Left cardiac atrium (tissue), 4 donors: ENCODE data around the gene RPS8. TPM values are rescaled to one million over a fixed set of nuclear protein-coding genes. Genes with fewer than 3 reads are reported as not detected.
"Not testable (repeated sequence)": the region's sequence is repeated elsewhere in the genome, so short reads cannot be mapped to it uniquely, and the experiment has no call there.

Source experiments
- ATAC-seq, 2 donors: fragments of 200-7000 bp; cut with Tn5 transposase; one replicate each; pipeline ENCODE4 v1.9.1; 2020; ENCODE audit warnings: mild to moderate bottlenecking in 2 of 2, moderate library complexity in 2 of 2
- DNase-seq: peaks from one replicate; pipeline ENCODE4 v3.0.0-alpha.2; 2020
- intact Hi-C, 2 donors: fragments of 100-400 bp; cut with DNase I; formaldehyde crosslinking; loops; one replicate each; pipeline versions ENCODE4 v1.14.1 to v1.15.1; 2022 to 2023
- long read RNA-seq: library from polyadenylated mRNA; unstranded; transcript quantifications from one replicate; pipeline ENCODE4 v2.0.0, GENCODE V29; 2021
- total RNA-seq, 2 donors: library from RNA; stranded (reverse); fragmentation: NEBNext Ultra II Directional; extraction: Animal tissue kit (Norgen Biotek cat#: 25700); gene quantifications; one replicate each; pipeline ENCODE4 v1.2.1, GENCODE V29; 2021
- donor health status: DM: no; HTN: yes; CAD: no.
- donor health status: DM: no; HTN: yes; CAD: no; lungs with severe emphysema.
- donor health status: DM: yes; HTN: yes; CAD: no.
- donor health status: Dilated cardiomyopathy.

Gene RPS8
- total RNA-seq = 100 to 1,000 TPM; 950 to 999 TPM
- long read RNA-seq, transcript RPS8-202 (6 exons, 881 nt) = major isoform, 23 of 36 reads
- long read RNA-seq, partial matches to known transcripts = 9 of 36 reads
- long read RNA-seq, other reads (novel, unspliced or antisense) = 1 of 36 reads

DNA sequence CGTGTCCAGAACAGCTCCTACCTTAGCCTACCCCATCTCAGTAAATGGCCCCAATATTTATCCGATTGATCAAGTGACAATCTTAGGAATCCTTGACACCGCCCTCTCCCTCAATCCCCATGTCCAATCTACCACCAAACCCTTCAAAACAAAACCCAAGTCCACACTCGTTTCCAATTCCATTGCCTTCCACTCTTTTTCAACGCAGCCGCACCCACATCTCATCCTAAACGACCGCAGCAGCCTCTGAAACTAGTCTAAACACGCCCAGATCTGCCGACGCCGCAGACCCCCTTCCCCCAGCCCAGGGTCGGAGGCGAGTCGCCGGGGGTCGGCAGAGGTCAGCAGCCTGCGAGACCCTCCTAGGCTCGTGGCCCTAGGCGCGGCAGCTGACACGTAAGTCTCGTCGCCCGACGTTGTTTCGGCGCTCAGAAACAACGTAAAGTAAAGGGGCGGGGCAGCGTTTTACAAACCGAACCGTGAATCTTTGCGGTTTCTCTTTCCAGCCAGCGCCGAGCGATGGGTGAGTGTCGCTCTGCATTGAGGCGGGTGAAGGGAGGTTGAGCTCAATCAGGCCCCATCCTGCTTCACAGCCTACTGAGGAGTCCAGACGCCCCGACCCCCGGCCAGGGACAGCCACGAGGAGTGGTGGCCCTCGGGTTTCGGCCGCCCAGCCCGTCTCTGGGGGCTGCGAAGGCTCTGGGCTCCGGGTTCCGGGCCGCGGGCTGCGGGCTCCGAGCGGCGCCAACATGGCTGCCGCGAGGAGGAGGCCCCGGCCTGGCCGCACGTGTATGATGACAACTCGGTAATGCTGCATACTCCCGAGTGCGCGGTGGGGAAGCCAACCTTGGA is at the start of gene RPS8:
Gene RPS8 (plus strand): TSS at position 463 of the 852 bp plus-strand sequence. CDS start 57 bp downstream, at position 520.
- intact Hi-C loops = no loop called here
- DNase-seq = peak; percentile 94
- ATAC-seq = peak; percentile 92 to 94

DNA sequence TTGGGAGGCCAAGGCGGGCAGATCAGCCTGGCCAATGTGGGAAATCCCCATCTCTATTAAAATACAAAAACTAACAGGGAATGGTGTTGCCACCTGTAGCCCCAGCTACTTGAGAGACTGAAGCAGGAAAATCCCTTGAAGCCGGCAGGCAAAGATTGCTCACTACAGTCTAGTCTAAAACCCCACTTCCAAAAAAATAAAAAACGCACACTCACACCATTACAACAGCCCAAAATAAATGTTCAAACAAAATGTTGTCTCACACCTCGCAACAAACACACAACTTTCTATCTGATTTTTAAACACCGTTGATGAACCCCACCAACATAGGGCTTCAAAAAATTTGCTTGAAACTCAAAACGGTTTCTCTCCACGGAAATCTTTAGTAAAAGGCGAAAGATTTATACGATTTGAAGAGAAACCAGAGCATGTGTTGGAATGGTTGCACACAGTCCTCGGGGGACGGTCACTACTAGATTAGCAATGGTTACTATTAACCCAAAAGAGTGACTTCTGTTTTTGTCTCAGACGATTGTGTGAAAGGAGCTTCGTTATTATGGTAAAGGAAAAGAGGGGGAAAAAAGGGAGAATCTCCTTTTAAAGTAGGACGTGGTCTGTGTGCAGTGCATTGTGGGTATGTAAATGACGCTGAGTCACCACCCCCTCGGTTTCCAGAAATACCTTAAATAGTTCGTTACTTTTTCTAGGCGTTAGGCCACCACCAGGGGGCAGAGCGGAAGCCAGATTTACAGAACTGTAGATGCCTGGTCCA is 44.4 kb upstream of the RPS8 start, which contains the start of gene RNU5D-1:
Gene RNU5D-1 (minus strand): TSS at position 430 of the 772 bp plus-strand sequence.
- peak; percentile 95 for DNase-seq
- intact Hi-C loops = no loop called here
- ATAC-seq = peak; percentile 86 to 89

DNA sequence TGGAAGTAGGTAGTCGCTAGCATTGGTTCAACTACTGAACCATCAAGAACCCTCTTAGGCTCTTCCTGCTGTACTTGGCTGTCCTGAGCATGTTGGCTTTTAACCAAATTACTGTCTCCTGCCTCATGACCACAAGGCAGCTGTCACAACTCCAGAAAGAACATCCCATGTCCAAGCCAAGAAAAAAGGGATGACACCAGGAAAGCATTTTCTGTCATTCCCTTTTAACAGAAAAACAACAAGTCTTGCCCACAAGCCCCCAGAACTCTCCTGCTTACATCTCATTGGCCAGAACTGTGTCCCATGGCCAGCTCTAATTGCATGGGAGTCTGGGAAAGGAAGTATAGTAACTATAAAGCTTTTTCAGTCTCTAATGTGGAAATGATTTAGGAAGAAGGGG is 42.0 kb upstream of the RPS8 start:
- DNase-seq = no peak
- intact Hi-C loops = no loop called here
- peak in 1 of 2 donors; percentile 35 for ATAC-seq

DNA sequence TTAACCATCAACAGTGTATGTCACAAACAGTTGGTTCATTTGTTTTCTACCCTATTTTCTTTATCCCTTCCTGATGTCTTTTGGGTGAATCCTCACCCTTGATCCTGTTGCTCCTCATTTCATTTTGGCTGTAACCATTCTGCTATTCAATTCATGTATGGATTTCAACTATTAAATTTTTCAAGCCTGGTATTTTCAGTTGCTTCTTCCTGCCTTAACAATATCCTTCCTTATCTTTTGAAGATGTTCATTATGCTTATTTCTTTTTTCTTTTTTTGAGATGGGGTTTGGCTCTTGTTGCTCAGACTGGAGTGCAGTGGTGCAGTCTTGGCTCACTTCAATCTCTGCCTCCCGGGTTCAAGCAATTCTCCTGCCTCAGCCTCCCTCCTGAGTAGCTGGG is 41.6 kb upstream of the RPS8 start:
- no peak for DNase-seq
- ATAC-seq = no peak
- intact Hi-C loops = no loop called here

DNA sequence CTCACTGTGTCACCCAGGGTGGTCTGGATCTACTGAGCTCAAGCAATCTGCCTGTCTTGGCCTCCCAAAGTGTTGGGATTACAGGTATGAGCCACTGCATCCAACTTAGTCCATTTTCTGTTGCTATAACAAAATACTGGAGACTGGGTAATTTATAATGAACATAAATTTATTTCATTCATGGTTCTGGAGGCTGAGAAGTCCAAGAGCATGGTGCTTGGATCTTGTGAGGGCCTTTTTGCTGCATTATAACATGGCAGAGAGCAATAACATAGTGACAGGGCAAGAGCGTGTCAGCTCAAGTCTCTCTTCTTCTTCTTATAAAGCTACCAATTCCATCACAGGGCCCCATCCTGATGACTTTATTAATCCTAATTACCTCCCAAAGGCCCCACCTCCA is 39.3 kb upstream of the RPS8 start:
- intact Hi-C loops = no loop called here
- ATAC-seq = no peak
- DNase-seq = no peak

DNA sequence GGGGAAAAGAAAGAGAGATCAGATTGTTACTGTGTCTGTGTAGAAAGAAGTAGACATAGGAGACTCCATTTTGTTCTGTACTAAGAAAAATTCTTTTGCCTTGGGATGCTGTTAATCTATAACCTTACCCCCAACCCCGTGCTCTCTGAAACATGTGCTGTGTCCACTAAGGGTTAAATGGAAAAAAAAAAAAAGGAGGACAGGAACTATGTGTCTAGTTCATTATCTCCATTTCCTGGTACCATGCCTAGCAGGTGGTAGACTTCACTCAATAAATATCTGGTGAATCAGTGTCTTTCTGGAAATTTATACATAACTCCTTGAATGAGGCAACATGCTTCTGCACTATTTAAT is 36.4 kb upstream of the RPS8 start:
- intact Hi-C loops, ATAC-seq, DNase-seq: not testable (repeated sequence)

DNA sequence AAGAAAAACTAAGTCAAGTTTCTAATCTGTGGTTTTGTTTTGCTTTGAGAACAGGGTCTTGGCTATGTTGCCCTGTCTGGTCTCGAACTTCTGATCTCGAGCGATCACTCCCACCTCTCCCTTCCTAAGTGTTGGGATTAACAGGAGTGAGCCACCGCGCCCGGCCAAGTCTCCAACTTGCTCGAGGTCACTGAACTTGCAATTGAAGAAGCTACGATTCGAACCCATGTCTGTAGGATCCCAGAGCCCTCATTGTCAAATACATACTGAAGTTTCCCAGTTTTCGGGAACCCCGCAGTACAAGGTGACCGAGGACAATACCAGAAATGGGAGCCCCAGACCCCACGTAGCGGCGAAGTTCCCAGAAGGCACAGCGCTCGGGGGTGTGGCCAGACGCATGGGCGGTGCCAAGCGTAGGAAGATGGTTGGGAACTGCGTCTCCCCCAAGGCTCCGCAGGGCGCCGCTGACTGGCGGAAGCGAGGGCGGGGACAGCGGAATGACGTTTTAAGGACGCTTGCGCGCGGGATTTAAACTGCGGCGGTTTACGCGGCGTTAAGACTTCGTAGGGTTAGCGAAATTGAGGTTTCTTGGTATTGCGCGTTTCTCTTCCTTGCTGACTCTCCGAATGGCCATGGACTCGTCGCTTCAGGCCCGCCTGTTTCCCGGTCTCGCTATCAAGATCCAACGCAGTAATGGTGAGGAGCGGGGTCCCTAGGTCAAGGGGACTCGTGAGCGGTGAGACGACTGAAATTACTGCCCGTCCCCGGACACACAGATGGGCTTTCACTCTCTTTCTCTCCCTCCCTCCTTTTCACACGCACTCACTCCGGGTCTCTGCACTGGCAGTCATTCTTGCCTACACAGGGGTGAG is 35.8 kb upstream of the RPS8 start, which contains the start of gene KIF2C:
Gene KIF2C (plus strand): TSS at position 531 of the 872 bp plus-strand sequence. CDS start 96 bp downstream, at position 627.
- ATAC-seq = peak; percentile 100
- intact Hi-C loops = no loop called here
- peak; percentile 97 for DNase-seq

DNA sequence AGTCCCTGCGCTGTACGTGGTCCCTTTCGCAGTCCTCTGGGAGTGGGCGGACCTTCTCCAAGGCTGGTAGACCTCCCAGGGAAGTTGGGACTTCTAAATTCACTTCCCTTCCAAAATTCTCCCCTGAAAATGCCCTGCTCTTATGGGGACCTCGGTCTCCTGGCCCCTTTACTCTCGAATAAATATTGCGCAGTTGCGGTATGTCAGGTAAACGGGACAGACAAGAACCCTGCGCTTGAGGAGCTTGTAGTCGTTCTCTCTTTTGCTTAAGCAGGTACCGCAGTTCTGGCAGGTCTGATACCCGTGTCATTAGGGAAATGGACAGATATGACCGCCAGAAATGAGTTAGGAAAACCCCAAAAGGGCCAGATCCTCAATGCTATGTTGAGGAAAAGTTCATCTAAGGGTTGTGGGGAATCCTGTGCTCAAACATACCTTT is 35.1 kb upstream of the RPS8 start:
- ATAC-seq = no peak
- no peak for DNase-seq
- intact Hi-C loops = no loop called here

DNA sequence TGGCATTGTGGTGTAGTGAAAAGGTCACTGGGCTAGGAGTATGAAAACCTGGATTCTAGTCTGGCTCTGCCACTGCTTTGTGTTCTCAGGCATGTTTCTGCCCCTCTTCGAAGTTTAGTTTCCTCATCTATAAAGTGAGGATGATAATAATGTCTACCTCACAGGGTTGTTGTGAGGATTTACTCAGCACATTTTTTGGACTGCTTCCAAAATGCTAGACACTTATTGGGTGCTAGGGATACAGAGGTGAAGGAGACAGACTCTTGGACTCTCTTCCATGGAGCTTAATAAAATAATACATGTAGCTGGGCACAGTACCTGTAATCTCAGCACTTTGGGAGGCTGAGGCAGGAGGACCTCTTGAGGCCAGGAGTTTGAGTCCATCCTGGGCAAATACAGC is 32.1 kb upstream of the RPS8 start:
- no peak for DNase-seq
- ATAC-seq = no peak
- intact Hi-C loops = no loop called here

DNA sequence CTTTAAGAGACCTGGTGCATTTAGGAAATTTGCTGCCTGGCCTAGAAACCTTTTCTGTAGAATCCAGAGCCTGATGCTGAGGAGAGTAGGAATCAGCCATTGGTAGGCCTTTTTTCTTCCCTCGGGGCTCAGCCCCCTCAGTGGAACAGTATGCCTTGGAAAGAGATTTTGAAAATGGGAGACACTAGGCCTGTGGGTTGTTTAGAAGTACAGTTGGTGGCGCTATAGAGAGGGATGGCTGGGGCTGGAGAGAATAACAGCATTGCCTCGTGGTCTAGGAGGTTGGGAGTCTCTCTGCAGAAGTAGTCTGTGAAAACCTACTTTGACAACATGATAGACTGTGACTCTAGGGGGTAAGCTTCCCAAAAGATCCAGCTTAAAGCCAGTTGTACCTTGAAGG is 27.5 kb upstream of the RPS8 start:
- DNase-seq (no peak), ATAC-seq (no peak)
- intact Hi-C loops = no loop called here

DNA sequence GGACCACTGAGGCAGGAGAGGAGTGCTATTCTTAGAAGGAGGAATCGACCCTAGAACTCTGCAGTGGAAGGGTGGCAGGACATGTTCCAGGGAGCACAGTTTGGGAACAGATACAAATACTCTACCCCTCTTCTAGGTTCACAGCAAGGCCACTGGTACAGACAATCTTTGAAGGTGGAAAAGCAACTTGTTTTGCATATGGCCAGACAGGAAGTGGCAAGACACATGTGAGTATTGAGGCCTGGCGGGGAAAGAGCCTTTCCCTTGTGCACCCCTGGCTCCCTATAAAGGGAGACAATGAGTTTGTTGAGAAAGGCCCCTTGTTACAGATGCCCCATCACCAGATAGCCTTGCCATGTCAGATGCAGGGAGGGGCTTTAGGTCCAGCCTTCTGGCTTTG is 17.9 kb upstream of the RPS8 start:
- DNase-seq (no peak), ATAC-seq (no peak)
- intact Hi-C loops = no loop called here

DNA sequence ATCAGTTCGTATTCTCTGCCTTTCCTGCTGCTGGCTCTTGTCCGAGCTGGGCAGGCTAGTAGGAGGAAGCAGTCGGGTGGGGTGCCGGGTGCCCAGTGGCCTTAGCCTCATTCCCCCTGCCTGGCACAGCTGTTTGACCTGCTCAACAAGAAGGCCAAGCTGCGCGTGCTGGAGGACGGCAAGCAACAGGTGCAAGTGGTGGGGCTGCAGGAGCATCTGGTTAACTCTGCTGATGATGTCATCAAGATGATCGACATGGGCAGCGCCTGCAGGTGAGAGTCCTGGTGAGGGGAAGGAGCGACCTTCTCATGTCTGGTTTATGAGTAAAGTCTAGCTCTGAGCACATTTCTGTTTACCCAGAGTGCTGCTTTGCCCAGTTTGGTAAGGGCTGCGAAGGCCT is 16.3 kb upstream of the RPS8 start:
- no peak for ATAC-seq
- intact Hi-C loops = no loop called here
- no peak for DNase-seq

DNA sequence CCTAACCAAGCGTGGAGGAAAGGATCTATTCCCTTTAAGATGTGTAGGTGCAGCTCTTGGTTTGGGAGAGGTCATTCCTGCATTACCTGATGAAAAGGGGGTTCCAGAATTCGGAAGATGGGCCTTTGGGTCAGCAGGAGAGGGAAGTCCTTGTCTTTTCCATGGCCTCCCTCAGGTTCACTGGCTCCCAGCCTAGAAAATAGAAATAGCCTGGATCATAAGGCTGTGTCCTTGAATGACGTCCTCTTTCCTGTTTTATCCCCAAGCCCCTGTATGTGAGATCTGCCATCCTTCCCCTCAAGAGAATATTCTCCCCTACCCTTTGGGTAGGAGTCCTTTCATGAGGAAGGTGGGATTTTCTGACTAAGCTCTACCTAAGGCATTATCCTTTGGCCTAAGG is 14.5 kb upstream of the RPS8 start:
- no peak for ATAC-seq
- intact Hi-C loops = no loop called here
- DNase-seq = no peak

DNA sequence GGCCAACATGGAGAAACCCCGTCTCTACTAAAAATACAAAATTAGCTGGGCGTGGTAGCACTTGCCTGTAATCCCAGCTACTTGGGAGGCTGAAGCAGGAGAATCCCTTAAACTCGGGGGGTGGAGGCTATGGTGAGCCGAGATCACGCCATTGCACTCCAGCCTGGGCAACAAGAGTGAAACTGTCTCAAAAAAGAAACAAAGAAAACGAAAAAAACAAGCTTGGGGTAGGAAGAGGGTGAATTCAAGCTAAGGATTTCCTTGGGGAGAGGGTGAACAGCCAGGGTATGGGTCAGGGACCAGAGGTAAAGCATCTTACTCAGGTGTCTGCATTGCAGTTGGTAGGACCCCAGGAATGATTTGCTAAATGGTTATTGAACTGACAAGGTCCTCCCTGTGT is 8.9 kb upstream of the RPS8 start:
- ATAC-seq, intact Hi-C loops, DNase-seq: not testable (repeated sequence)

DNA sequence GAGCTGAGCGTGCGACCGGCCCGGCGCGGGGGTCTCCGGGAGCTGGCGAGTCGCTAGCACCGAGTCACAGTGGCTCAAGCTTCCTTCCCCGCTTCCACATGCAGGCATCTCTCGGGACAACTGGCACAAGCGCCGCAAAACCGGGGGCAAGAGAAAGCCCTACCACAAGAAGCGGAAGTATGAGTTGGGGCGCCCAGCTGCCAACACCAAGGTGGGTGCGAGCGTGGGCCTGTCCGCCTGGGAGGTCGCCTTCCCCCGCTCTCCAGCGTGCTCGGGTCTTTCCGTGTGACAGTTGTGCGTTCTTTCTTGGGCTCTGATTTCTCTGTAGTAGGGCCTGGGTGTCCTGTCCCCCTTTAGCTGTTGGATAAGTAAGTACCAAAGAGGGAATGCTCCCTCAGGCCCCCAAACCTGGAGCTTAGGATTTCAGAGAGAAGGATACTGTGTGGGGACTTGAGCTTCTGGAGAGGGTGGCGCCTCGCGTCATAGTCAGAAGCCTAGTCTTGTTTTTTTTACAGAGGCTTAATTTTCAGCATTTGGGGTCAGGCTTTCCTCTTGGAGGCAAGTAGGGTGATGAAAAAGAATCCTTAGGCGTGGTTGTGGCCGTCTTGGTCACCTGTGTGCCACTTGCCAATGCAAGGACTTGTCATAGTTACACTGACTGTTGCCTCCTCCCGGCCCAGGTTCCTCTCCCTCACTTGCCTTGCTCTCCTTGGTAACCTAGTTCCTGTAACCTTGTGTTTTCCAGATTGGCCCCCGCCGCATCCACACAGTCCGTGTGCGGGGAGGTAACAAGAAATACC is 790 bp downstream of the RPS8 start:
- peak; percentile 57 for DNase-seq
- ATAC-seq = peak; percentile 5 to 10
- intact Hi-C loops = no loop called here

DNA sequence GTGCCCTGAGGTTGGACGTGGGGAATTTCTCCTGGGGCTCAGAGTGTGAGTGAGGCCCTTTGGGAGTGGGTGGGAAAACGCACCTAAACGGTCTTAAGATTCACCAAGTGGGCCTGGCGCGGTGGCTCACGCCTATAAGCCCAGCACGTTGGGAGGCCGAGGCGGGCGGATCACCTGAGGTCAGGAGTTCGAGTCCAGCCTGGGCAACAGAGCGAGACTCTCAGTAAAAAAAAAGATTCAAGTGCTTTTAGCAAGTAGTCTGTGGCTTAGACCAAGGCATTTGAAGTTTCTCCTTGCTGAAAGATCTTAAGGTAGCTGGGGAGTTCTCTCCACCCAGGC is 1.4 kb downstream of the RPS8 start:
- DNase-seq (no peak), ATAC-seq (no peak)
- intact Hi-C loops = no loop called here

DNA sequence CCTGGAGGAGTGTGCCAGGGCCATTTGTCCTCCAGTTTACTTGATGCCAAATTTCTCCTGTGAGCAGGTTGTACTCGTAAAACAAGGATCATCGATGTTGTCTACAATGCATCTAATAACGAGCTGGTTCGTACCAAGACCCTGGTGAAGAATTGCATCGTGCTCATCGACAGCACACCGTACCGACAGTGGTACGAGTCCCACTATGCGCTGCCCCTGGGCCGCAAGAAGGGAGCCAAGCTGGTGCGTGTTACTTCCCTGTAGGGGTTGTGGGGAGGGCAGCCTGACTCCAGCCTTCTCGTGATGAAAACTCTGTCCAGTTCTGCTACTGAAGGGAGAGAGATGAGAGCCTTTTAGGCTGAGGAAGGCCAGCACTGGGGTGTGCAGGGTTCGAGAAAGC is 2.2 kb downstream of the RPS8 start:
- DNase-seq = no peak
- no peak for ATAC-seq
- intact Hi-C loops = no loop called here

DNA sequence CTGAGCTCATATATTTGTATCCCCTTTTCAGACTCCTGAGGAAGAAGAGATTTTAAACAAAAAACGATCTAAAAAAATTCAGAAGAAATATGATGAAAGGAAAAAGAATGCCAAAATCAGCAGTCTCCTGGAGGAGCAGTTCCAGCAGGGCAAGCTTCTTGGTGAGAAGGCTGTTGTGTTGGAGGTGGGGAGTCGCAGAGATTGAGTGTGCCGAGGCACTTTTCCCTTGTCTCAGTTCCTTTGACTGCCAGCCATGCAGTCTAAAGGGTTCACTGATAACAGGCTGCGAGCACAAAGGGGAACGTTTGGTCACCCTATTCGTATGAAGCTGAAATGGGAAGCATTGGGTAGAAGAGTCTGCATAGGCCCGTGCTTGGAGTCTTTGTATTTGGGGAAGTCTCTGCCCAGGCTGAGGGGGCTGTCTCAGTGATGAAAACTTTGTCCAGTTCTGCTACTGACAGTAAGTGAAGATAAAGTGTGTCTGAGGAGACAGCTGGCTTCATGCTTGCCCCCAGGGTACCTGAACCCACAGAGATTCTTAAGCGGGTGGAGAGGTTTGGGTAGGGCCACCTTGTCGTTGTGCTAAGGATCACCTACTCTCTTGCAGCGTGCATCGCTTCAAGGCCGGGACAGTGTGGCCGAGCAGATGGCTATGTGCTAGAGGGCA is 2.8 kb downstream of the RPS8 start:
- ATAC-seq (no peak), DNase-seq (no peak)
- intact Hi-C loops = no loop called here
